ENCODE data around the gene MIGA2.

The MIGA2 gene

GRCh38 chr9:129040113-129040643 is 3.8 kb downstream of the MIGA2 start:
- no peak for DNase-seq

- DNase-seq, result no peak
These were observed 5.6 kb downstream of the MIGA2 start for GRCh38 chr9:129042016-129042415.

GRCh38 chr9:129052592-129052991 is 16.2 kb downstream of the MIGA2 start:
- DNase-seq, result no peak

- DNase-seq, result no peak
These were observed 16.6 kb downstream of the MIGA2 start for GRCh38 chr9:129053020-129053419.

- no peak for DNase-seq
These were observed 17.9 kb downstream of the MIGA2 start for GRCh38 chr9:129054163-129054851.

GRCh38 chr9:129058965-129059795 is 22.8 kb downstream of the MIGA2 start:
- no peak for DNase-seq

GRCh38 chr9:129059796-129060785 is 23.7 kb downstream of the MIGA2 start:
- no peak for DNase-seq

GRCh38 chr9:129060991-129061390 is 24.6 kb downstream of the MIGA2 start:
- DNase-seq, result no peak

- DNase-seq, result no peak
These were observed 26.6 kb downstream of the MIGA2 start for GRCh38 chr9:129063061-129063460.

- no peak for DNase-seq
These were observed 28.1 kb downstream of the MIGA2 start for GRCh38 chr9:129064499-129064908.

GRCh38 chr9:129068110-129068509 is 31.7 kb downstream of the MIGA2 start:
- no peak for DNase-seq

GRCh38 chr9:129068990-129069861 is 32.8 kb downstream of the MIGA2 start:
- DNase-seq, result peak; percentile 14

GRCh38 chr9:129069862-129070641 is 33.6 kb downstream of the MIGA2 start:
- no peak for DNase-seq

GRCh38 chr9:129070696-129071525 is 34.5 kb downstream of the MIGA2 start:
- no peak for DNase-seq

GRCh38 chr9:129071526-129072126 is 35.2 kb downstream of the MIGA2 start:
- DNase-seq, result no peak

GRCh38 chr9:129072171-129072570 is 35.7 kb downstream of the MIGA2 start:
- DNase-seq, result no peak

- no peak for DNase-seq
These were observed 37.0 kb downstream of the MIGA2 start for GRCh38 chr9:129073404-129073803.

- no peak for DNase-seq
These were observed 37.7 kb downstream of the MIGA2 start for GRCh38 chr9:129074106-129074505.

GRCh38 chr9:129075996-129076639 is 39.7 kb downstream of the MIGA2 start:
- no peak for DNase-seq

All from stimulated activated naive CD4-positive, alpha-beta T cell treated with Interleukin-2 at 50 U/mL for 16 hours (primary cell).